Peyer's patch (tissue), 4 donors: ENCODE measurements around the gene TBCD. TPM values are rescaled to one million over a fixed set of nuclear protein-coding genes. Genes with fewer than 3 reads are reported as not detected.

Experiments
- DNase-seq, 3 donors: peaks; one replicate each; pipeline ENCODE4 v3.0.0-alpha.2; 2017 to 2019
- H3K27ac ChIP-seq, 4 donors: fragments of 200-600 bp; sonication (generic); one replicate each; pipeline ENCODE4 v1.5.1; 2016 to 2019
- H3K27me3 ChIP-seq, 2 donors: fragments of 200-600 bp; sonication (generic); one replicate each; pipeline ENCODE4 v1.5.1; 2019
- H3K36me3 ChIP-seq, 3 donors: fragments of 200-600 bp; sonication (generic); one replicate each; pipeline ENCODE4 v1.5.1; 2016 to 2019
- H3K4me1 ChIP-seq, 4 donors: fragments of 200-600 bp; sonication (generic); one replicate each; pipeline ENCODE4 v1.5.1; 2016 to 2019
- H3K4me3 ChIP-seq, 4 donors: fragments of 200-600 bp; sonication (generic); 1 replicate in 3 of 4; 2 replicates in 1 of 4; pipeline ENCODE4 v1.5.1; 2016 to 2019; ENCODE audit warnings: mild to moderate bottlenecking in 1 of 4
- H3K9me3 ChIP-seq, 4 donors: fragments of 200-600 bp; sonication (generic); one replicate each; pipeline ENCODE4 v1.5.1; 2016 to 2019; ENCODE audit warnings: mild to moderate bottlenecking in 1 of 4
- POLR2A ChIP-seq, 2 donors: fragments of 450-650 bp; IDR thresholded peaks; one replicate each; pipeline ENCODE4 v1.5.1; 2017; ENCODE audit warnings: antibody characterized with exemption in 2 of 2, mild to moderate bottlenecking in 2 of 2, moderate library complexity in 2 of 2
- total RNA-seq, 4 donors: library from RNA; depleted of rRNA; stranded (reverse); fragments of >200 nt; gene quantifications; one replicate each; pipeline ENCODE4 v1.1.0, GENCODE V29; 2016
- TF ChIP-seq, protein P1 (sequence below), 6 experiments: fragments of 450-650 bp in 4 of 6; fragments of 200-600 bp in 2 of 6; sonication (generic) in 1 of 6; IDR thresholded peaks; one replicate each; pipeline ENCODE4 v1.5.1; 2017 to 2019; ENCODE audit warnings: antibody characterized with exemption in 6 of 6, mild to moderate bottlenecking in 3 of 6, moderate library complexity in 1 of 6

The TBCD gene
- total RNA-seq, 4 donors from 2014 or later, result 58.7 to 130 (median 74.8) TPM

DNA sequence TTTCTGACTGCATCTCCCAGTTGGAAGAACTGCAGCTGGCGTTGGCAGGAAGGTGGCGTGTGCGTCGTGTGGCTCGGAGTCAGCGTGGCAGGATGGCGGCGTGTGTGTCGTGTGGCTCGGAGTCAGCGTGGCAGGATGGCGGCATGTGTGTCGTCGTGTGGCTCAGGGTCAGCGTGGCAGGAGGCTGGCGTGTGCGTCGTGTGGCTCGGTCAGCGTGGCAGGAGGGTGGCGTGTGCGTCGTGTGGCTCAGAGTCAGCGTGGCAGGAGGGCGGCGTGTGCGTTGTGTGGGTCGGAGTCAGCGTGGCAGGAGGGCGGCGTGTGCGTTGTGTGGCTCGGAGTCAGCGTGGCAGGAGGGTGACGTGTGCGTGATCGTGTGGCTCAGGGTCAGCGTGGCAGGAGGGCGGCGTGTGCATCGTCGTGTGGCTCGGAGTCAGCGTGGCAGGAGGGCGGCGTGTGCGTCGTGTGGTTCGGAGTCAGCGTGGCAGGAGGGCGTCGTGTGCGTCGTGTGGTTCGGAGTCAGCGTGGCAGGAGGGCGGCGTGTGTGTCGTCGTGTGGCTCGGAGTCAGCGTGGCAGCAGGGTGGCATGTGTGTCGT is 49.6 kb downstream of the TBCD start:
- TF ChIP-seq POLR2A (IDR thresholded peaks at IDR 0.05), result no peak
- TF ChIP-seq, protein P1, sequence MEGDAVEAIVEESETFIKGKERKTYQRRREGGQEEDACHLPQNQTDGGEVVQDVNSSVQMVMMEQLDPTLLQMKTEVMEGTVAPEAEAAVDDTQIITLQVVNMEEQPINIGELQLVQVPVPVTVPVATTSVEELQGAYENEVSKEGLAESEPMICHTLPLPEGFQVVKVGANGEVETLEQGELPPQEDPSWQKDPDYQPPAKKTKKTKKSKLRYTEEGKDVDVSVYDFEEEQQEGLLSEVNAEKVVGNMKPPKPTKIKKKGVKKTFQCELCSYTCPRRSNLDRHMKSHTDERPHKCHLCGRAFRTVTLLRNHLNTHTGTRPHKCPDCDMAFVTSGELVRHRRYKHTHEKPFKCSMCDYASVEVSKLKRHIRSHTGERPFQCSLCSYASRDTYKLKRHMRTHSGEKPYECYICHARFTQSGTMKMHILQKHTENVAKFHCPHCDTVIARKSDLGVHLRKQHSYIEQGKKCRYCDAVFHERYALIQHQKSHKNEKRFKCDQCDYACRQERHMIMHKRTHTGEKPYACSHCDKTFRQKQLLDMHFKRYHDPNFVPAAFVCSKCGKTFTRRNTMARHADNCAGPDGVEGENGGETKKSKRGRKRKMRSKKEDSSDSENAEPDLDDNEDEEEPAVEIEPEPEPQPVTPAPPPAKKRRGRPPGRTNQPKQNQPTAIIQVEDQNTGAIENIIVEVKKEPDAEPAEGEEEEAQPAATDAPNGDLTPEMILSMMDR (IDR thresholded peaks at IDR 0.05), result no peak
- Histone ChIP-seq H3K27me3 (no peaks in the 10 kb centered on the region), H3K4me3 (no peak overlapping the region), H3K4me1 (no peaks in the 10 kb centered on the region), H3K27ac (no peak overlapping the region), H3K9me3 (no peaks in the 10 kb centered on the region), H3K36me3 (peaks cover 0 to 24% (median 0%) of the 10 kb centered on the region in 3 donors)
- no peak for DNase-seq

GRCh38 chr17:82802075-82802780 is 50.4 kb downstream of the TBCD start:
- TF ChIP-seq, protein P1 (IDR thresholded peaks at IDR 0.05), result no peak
- no peak for TF ChIP-seq POLR2A (IDR thresholded peaks at IDR 0.05)
- no peaks in the 10 kb centered on the region for H3K27me3 ChIP-seq
- H3K4me3 ChIP-seq, result no peak overlapping the region
- no peaks in the 10 kb centered on the region for H3K9me3 ChIP-seq
- no peak overlapping the region for H3K27ac ChIP-seq
- H3K4me1 ChIP-seq, result no peaks in the 10 kb centered on the region
- no peak for DNase-seq
- peaks cover 0 to 30% (median 0%) of the 10 kb centered on the region in 3 donors for H3K36me3 ChIP-seq

GRCh38 chr17:82803185-82803584 is 51.3 kb downstream of the TBCD start:
- Histone ChIP-seq H3K4me3 (no peak overlapping the region), H3K9me3 (no peaks in the 10 kb centered on the region), H3K36me3 (peaks cover 0 to 33% (median 0%) of the 10 kb centered on the region in 3 donors), H3K27me3 (no peaks in the 10 kb centered on the region), H3K27ac (no peak overlapping the region), H3K4me1 (no peaks in the 10 kb centered on the region)
- no peak for TF ChIP-seq POLR2A (IDR thresholded peaks at IDR 0.05)
- TF ChIP-seq, protein P1 (IDR thresholded peaks at IDR 0.05), result no peak
- no peak for DNase-seq

DNA sequence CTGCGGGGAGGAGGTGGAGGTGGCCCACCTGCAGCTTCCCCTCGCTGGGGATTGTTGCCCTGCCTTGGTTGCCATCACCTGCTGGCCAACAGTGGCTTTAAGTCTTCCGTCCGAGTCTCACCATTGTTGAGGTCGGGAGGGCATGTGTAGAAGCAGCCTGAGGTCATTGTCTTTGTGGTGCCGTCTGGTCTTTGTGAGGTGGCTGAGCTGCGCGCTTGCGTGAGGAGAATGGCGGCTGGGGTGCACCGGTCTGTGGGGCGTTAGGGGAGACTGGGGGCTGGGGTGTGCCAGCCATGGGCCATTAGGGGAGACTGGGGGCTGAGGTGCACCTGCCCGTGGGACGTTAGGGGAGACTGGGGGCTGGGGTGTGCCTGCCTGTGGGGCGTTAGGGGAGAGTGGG is 51.7 kb downstream of the TBCD start:
- Histone ChIP-seq H3K27me3 (no peaks in the 10 kb centered on the region), H3K36me3 (peaks cover 0 to 29% (median 0%) of the 10 kb centered on the region in 3 donors), H3K9me3 (no peaks in the 10 kb centered on the region), H3K4me3 (no peak overlapping the region), H3K4me1 (no peaks in the 10 kb centered on the region), H3K27ac (no peak overlapping the region)
- DNase-seq, result no peak
- TF ChIP-seq, protein P1 (IDR thresholded peaks at IDR 0.05), result no peak

- no peaks in the 10 kb centered on the region for H3K4me1 ChIP-seq
- H3K27ac ChIP-seq, result peak overlapping the region in 2 of 4 donors; percentile 17 to 19
- no peak overlapping the region for H3K4me3 ChIP-seq
- H3K9me3 ChIP-seq, result no peaks in the 10 kb centered on the region
- peaks cover 0 to 27% (median 0%) of the 10 kb centered on the region in 3 donors for H3K36me3 ChIP-seq
- no peaks in the 10 kb centered on the region for H3K27me3 ChIP-seq
- TF ChIP-seq, protein P1 (IDR thresholded peaks at IDR 0.05), result no peak
- TF ChIP-seq POLR2A (IDR thresholded peaks at IDR 0.05), result no peak
- no peak for DNase-seq
Observed at GRCh38 chr17:82804442-82805191, 52.8 kb downstream of the TBCD start.
